UCSD-AML1 (cell line): ENCODE results near the gene SMYD3.

ENCODE experiments used
- DNase-seq: peaks from one replicate; lab custom pipeline; 2025; ENCODE audit not compliant: unreplicated experiment; lab: John Stamatoyannopoulos, UW

Gene SMYD3

GRCh38 chr1:246078126-246078887 is 428.8 kb downstream of the SMYD3 start:
- DNase-seq: no peak

GRCh38 chr1:246077476-246077875 is 429.6 kb downstream of the SMYD3 start:
- no peak for DNase-seq

GRCh38 chr1:246074421-246074820 is 432.7 kb downstream of the SMYD3 start:
- no peak for DNase-seq

GRCh38 chr1:246072456-246072955 is 434.6 kb downstream of the SMYD3 start:
- DNase-seq: no peak

- peak; percentile 54 for DNase-seq
Observed at GRCh38 chr1:246071981-246072380, 435.1 kb downstream of the SMYD3 start.

GRCh38 chr1:246071561-246071960 is 435.5 kb downstream of the SMYD3 start:
- DNase-seq: peak; percentile 33

- no peak for DNase-seq
Observed at GRCh38 chr1:246069581-246069980, 437.5 kb downstream of the SMYD3 start.

GRCh38 chr1:246068619-246069509 is 438.2 kb downstream of the SMYD3 start:
- no peak for DNase-seq

- no peak for DNase-seq
Observed at GRCh38 chr1:246068217-246068512, 438.9 kb downstream of the SMYD3 start.

- peak; percentile 74 for DNase-seq
Observed at GRCh38 chr1:246067432-246068216, 439.5 kb downstream of the SMYD3 start.

GRCh38 chr1:246066573-246066972 is 440.5 kb downstream of the SMYD3 start:
- no peak for DNase-seq

- DNase-seq: no peak
Observed at GRCh38 chr1:246065592-246065991, 441.5 kb downstream of the SMYD3 start.

- DNase-seq: no peak
Observed at GRCh38 chr1:246064891-246065290, 442.2 kb downstream of the SMYD3 start.

GRCh38 chr1:246063013-246063616 is 444.0 kb downstream of the SMYD3 start:
- no peak for DNase-seq

GRCh38 chr1:246058466-246058865 is 448.6 kb downstream of the SMYD3 start:
- DNase-seq: no peak

GRCh38 chr1:246052603-246053002 is 454.5 kb downstream of the SMYD3 start:
- DNase-seq: no peak

GRCh38 chr1:246051909-246052518 is 455.1 kb downstream of the SMYD3 start:
- DNase-seq: no peak

GRCh38 chr1:246048693-246049092 is 458.4 kb downstream of the SMYD3 start:
- no peak for DNase-seq

GRCh38 chr1:246043556-246043955 is 463.5 kb downstream of the SMYD3 start:
- DNase-seq: no peak

- no peak for DNase-seq
Observed at GRCh38 chr1:246041360-246041759, 465.7 kb downstream of the SMYD3 start.
